SH-SY5Y (cell line): Measurements from ENCODE around the gene TMEM248.

Source experiments
- GATA2 ChIP-seq: IDR thresholded peaks from 2 replicates; pipeline ENCODE4 v1.6.1; 2011; ENCODE audit warnings: mild to moderate bottlenecking, low read depth, low read length
- GATA3 ChIP-seq: IDR thresholded peaks from 2 replicates; pipeline ENCODE4 v1.6.1; 2011; ENCODE audit warnings: low read depth, mild to moderate bottlenecking, low read length, moderate library complexity

DNA sequence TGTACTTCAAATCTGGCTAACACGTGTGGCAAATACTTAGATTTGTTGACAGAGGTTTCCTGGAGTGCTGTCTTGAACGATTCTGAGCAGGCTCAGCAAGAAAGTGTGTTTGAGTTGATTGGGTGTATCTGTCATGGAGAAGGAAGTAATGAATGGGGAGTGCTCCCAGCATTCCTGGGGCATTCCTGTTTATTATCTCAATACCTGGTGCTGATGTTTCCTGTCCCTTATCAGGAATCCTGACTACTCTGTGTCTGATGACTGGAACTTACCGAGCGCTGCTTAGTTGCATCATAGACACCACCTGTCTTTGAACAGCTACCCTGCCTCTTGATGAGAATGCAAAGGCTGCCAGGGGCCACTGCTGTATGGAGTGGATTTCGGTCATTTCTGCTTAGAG lies 41.0 kb upstream of the TMEM248 start:
- no peak for TF ChIP-seq GATA2
- no peak for TF ChIP-seq GATA3
